ENCODE results near the gene DACT2. TPM values are rescaled to one million over a fixed set of nuclear protein-coding genes. Genes with fewer than 3 reads are reported as not detected.

The DACT2 gene
- total and polyA plus RNA-seq, 4 donors, result 0.25 to 2.8 (median 0.88) TPM

DNA sequence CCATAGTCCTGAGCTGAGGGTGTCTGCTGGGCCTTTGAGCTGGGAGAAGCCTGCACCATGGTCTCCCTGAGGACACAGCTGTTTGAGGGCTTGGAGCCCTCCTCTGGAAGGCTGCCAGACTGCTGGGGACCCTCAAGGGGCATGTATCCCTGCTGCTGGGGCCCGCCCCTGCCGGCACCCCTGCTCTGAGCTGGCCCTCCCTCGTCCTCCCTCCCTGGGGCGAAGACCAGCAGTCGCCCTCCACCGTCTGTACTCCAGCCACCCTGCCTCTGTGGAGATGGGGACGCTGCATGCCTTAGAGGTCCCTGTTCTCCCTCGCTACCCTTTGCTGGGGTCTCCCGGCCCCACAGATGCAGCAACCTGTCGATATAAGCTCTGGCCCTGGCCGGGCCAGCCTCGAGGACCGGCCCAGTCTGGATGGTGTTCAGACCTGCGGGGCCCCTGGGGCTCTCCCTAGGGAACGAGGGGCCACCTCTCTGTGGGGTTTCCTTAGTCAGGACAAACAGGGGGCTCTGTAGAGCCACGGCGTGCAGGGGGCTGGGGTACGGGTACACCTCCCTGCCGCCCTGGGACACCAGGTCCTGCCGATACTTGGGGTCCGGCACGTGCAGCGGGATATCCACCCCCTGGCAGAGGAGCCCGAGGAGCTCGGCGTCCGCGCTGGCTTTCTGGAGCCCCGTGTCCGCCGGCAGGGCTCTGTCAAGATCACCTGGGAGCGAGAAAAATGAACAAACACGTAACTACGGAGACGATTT is 11.0 kb downstream of the DACT2 start:
- TF ChIP-seq FOXA1 (IDR thresholded peaks at IDR 0.05), result no peak
- TF ChIP-seq HNF4A (conservative IDR thresholded peaks at IDR 0.05), result no peak
- TF ChIP-seq, protein P1, sequence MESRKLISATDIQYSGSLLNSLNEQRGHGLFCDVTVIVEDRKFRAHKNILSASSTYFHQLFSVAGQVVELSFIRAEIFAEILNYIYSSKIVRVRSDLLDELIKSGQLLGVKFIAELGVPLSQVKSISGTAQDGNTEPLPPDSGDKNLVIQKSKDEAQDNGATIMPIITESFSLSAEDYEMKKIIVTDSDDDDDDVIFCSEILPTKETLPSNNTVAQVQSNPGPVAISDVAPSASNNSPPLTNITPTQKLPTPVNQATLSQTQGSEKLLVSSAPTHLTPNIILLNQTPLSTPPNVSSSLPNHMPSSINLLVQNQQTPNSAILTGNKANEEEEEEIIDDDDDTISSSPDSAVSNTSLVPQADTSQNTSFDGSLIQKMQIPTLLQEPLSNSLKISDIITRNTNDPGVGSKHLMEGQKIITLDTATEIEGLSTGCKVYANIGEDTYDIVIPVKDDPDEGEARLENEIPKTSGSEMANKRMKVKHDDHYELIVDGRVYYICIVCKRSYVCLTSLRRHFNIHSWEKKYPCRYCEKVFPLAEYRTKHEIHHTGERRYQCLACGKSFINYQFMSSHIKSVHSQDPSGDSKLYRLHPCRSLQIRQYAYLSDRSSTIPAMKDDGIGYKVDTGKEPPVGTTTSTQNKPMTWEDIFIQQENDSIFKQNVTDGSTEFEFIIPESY (IDR thresholded peaks at IDR 0.05), result no peak
- no peak for TF ChIP-seq JUND (IDR thresholded peaks at IDR 0.05)
- TF ChIP-seq GABPA (IDR thresholded peaks at IDR 0.05 in 1 of 2, conservative IDR thresholded peaks at IDR 0.05 in 1 of 2), result no peak
- no peak for TF ChIP-seq HNF4G (IDR thresholded peaks at IDR 0.05)
- TF ChIP-seq, protein P2, sequence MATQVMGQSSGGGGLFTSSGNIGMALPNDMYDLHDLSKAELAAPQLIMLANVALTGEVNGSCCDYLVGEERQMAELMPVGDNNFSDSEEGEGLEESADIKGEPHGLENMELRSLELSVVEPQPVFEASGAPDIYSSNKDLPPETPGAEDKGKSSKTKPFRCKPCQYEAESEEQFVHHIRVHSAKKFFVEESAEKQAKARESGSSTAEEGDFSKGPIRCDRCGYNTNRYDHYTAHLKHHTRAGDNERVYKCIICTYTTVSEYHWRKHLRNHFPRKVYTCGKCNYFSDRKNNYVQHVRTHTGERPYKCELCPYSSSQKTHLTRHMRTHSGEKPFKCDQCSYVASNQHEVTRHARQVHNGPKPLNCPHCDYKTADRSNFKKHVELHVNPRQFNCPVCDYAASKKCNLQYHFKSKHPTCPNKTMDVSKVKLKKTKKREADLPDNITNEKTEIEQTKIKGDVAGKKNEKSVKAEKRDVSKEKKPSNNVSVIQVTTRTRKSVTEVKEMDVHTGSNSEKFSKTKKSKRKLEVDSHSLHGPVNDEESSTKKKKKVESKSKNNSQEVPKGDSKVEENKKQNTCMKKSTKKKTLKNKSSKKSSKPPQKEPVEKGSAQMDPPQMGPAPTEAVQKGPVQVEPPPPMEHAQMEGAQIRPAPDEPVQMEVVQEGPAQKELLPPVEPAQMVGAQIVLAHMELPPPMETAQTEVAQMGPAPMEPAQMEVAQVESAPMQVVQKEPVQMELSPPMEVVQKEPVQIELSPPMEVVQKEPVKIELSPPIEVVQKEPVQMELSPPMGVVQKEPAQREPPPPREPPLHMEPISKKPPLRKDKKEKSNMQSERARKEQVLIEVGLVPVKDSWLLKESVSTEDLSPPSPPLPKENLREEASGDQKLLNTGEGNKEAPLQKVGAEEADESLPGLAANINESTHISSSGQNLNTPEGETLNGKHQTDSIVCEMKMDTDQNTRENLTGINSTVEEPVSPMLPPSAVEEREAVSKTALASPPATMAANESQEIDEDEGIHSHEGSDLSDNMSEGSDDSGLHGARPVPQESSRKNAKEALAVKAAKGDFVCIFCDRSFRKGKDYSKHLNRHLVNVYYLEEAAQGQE (IDR thresholded peaks at IDR 0.05), result no peak
- TF ChIP-seq, protein P3, sequence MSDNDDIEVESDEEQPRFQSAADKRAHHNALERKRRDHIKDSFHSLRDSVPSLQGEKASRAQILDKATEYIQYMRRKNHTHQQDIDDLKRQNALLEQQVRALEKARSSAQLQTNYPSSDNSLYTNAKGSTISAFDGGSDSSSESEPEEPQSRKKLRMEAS (IDR thresholded peaks at IDR 0.05), result no peak
- no peak for TF ChIP-seq NR2F2 (IDR thresholded peaks at IDR 0.05)
- no peak for TF ChIP-seq EGR1 (IDR thresholded peaks at IDR 0.05; ENCODE audit: low read depth in 2 of 2)
- TF ChIP-seq, protein P4, sequence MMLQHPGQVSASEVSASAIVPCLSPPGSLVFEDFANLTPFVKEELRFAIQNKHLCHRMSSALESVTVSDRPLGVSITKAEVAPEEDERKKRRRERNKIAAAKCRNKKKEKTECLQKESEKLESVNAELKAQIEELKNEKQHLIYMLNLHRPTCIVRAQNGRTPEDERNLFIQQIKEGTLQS (IDR thresholded peaks at IDR 0.05), result no peak
- Histone ChIP-seq H3K27me3 (ENCODE audit: control insufficient read depth in 4 of 4, insufficient read depth in 4 of 4, low read length in 3 of 4) (no peaks in the 10 kb centered on the region), H3K4me1 (ENCODE audit: control insufficient read depth in 4 of 4, insufficient read depth in 4 of 4, low read length in 3 of 4) (no peaks in the 10 kb centered on the region), H3K4me3 (ENCODE audit: low read depth in 1 of 3, low read length in 3 of 3) (no peak overlapping the region), H3K27ac (ENCODE audit: low read depth in 1 of 2, low read length in 2 of 2) (no peak overlapping the region), H3K9me3 (ENCODE audit: control insufficient read depth in 4 of 4, low read length in 3 of 4) (no peaks in the 10 kb centered on the region), H3K9ac (ENCODE audit: low read depth in 1 of 2, low read length in 2 of 2) (no peak overlapping the region), H3K36me3 (ENCODE audit: control insufficient read depth in 4 of 4, insufficient read depth in 3 of 4, low read depth in 1 of 4, low read length in 3 of 4) (no peaks in the 10 kb centered on the region)
- WGBS, result 96% methylated on average over 35 of the region's 35 CpGs
- DNase-seq (ENCODE audit: low spot score), result no peak

DNA sequence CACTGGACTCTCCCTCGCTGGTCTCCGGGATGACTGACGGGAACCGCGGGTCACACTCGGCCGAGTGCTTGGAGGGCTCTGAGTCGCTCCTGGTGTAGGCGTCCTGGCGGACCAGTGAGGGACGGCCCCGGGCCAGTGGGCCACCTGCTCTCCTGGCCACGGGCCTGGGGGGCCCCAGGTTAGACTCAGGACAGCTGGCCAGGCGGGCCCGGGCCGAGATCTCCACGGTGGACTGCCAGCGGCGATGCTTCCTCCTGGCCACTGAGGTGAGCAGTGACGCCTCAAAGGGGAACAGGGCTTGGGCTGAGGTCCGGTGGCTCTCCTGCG is 11.9 kb downstream of the DACT2 start:
- Histone ChIP-seq H3K27ac (ENCODE audit: low read depth in 1 of 2, low read length in 2 of 2) (no peak overlapping the region), H3K36me3 (ENCODE audit: control insufficient read depth in 4 of 4, insufficient read depth in 3 of 4, low read depth in 1 of 4, low read length in 3 of 4) (no peaks in the 10 kb centered on the region), H3K4me1 (ENCODE audit: control insufficient read depth in 4 of 4, insufficient read depth in 4 of 4, low read length in 3 of 4) (peaks cover 0 to 6% (median 4%) of the 10 kb centered on the region in 4 donors), H3K9ac (ENCODE audit: low read depth in 1 of 2, low read length in 2 of 2) (no peak overlapping the region), H3K27me3 (ENCODE audit: control insufficient read depth in 4 of 4, insufficient read depth in 4 of 4, low read length in 3 of 4) (no peaks in the 10 kb centered on the region), H3K9me3 (ENCODE audit: control insufficient read depth in 4 of 4, low read length in 3 of 4) (no peaks in the 10 kb centered on the region), H3K4me3 (ENCODE audit: low read depth in 1 of 3, low read length in 3 of 3) (no peak overlapping the region)
- no peak for DNase-seq (ENCODE audit: low spot score)
- WGBS, result 94% methylated on average over 22 of the region's 22 CpGs
- TF ChIP-seq, protein P4 (IDR thresholded peaks at IDR 0.05), result no peak
- TF ChIP-seq, protein P3 (IDR thresholded peaks at IDR 0.05), result no peak
- no peak for TF ChIP-seq EGR1 (IDR thresholded peaks at IDR 0.05; ENCODE audit: low read depth in 2 of 2)
- TF ChIP-seq, protein P5, sequence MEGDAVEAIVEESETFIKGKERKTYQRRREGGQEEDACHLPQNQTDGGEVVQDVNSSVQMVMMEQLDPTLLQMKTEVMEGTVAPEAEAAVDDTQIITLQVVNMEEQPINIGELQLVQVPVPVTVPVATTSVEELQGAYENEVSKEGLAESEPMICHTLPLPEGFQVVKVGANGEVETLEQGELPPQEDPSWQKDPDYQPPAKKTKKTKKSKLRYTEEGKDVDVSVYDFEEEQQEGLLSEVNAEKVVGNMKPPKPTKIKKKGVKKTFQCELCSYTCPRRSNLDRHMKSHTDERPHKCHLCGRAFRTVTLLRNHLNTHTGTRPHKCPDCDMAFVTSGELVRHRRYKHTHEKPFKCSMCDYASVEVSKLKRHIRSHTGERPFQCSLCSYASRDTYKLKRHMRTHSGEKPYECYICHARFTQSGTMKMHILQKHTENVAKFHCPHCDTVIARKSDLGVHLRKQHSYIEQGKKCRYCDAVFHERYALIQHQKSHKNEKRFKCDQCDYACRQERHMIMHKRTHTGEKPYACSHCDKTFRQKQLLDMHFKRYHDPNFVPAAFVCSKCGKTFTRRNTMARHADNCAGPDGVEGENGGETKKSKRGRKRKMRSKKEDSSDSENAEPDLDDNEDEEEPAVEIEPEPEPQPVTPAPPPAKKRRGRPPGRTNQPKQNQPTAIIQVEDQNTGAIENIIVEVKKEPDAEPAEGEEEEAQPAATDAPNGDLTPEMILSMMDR (IDR thresholded peaks at IDR 0.05; ENCODE audit: low read depth, low read length, missing input control), result no peak
- no peak for TF ChIP-seq HNF4G (IDR thresholded peaks at IDR 0.05)
- TF ChIP-seq GABPA (IDR thresholded peaks at IDR 0.05 in 1 of 2, conservative IDR thresholded peaks at IDR 0.05 in 1 of 2), result no peak
- no peak for TF ChIP-seq FOXA2 (IDR thresholded peaks at IDR 0.05)
- TF ChIP-seq JUND (IDR thresholded peaks at IDR 0.05), result no peak
- no peak for TF ChIP-seq TAF1 (conservative IDR thresholded peaks at IDR 0.05)
- no peak for TF ChIP-seq FOXA1 (IDR thresholded peaks at IDR 0.05)
- no peak for TF ChIP-seq RXRA (IDR thresholded peaks at IDR 0.05)
- TF ChIP-seq YY1 (IDR thresholded peaks at IDR 0.05), result no peak
- no peak for TF ChIP-seq SP1 (IDR thresholded peaks at IDR 0.05)
- TF ChIP-seq, protein P1 (IDR thresholded peaks at IDR 0.05), result no peak
- TF ChIP-seq NR2F2 (IDR thresholded peaks at IDR 0.05), result no peak

Data from liver (tissue), 9 donors.